Activated CD8-positive, alpha-beta memory T cell treated with anti-CD3 and anti-CD28 coated beads for 1 hour (primary cell): ENCODE results near the gene PLEKHM2.

Experiments
- DNase-seq, 2 donors: peaks; one replicate each; pipeline ENCODE4 v3.0.0-alpha.2; 2020; ENCODE audit warnings: low read depth in 1 of 2; ENCODE audit errors: extremely low read depth in 1 of 2

PLEKHM2 gene

DNA sequence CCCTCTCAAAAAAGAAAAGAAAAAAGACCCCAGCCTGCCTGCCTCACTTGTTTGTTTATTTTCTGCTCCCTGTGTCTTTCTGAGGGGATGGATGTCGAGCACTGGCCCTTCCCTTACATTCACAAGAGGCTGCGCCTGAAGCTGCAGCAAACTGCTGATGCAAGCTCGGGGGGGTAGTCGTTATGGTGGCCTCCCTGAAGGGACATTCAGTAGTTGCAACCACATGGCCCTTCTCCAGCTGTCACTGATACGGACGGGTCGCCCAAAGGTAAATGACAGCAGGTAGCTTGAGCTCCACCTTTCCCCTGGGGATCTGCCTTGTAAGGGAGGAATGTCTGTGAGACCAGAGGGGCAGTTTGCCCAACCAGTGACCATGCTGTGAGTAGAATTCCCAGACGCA, 17.7 kb downstream of the PLEKHM2 start:
- no peak for DNase-seq

- no peak for DNase-seq
These were observed 18.8 kb downstream of the PLEKHM2 start for GRCh38 chr1:15702722-15703550.

GRCh38 chr1:15703562-15703961, 19.4 kb downstream of the PLEKHM2 start:
- no peak for DNase-seq

DNA sequence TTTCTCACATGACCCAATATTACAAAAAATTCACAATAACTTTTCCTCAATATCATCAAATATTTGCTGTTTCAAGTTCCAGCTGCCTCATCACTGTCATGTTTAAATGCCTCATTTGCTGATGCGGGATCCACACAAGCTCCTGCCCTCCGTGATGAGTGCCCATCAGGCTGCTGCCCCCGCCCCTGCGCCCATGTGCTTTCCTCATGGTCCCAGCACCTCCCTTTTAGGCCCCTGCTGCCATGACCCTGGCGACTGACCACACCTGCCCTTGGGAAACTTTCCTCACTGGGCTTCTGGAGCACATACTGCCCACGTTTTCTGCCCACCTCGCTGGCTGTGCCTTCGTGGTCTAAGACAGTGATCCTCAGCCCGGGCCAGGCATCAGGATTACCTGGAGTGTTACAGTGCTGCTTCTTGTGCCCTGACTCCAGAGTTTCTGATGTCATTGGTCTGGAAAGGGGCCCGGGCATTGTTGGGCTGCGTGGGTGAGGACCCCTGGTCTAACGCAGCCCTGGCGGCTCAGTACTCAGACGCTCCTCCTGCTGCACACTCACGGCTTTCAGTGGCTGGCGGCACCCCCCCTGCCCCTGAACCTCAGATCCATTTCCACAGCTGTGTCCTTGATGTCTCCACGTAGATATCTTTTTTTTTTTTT, 20.5 kb downstream of the PLEKHM2 start:
- no peak for DNase-seq

- no peak for DNase-seq
These were observed 21.1 kb downstream of the PLEKHM2 start for GRCh38 chr1:15705184-15705566.

- DNase-seq, result no peak
These were observed 22.6 kb downstream of the PLEKHM2 start for GRCh38 chr1:15706751-15707150.

DNA sequence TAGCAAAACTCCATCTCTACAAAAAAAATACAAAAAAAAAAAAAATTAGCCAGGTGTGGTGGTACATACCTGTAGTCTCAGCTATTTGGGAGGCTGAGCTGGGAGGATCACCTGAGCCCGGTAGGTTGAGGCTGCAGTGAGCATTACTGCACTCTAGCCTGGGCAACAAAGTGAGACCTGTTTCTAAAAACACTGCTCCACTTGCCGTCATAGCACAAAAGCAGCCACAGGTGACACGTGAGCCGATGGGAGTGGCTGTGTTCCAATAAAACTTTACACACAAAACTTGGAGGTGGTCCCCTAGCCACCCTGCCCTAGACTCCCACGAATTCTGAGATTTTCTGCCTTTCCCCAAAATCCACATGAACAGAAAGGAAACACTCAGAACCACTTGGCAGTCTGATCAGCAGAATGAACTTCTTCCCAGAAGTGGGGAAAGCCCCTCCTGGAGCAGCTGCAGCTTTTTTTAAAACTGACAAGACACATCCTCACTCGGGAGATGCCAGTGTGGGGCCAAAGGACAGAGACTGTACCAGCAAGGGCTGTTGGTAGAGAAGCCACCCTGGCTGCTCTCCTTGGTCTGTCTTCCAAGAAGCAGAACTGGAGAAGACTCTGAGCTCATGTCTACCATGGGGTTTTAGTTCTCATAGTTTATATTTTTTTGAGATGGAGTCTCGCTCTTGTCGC, 23.3 kb downstream of the PLEKHM2 start:
- DNase-seq, result no peak

DNA sequence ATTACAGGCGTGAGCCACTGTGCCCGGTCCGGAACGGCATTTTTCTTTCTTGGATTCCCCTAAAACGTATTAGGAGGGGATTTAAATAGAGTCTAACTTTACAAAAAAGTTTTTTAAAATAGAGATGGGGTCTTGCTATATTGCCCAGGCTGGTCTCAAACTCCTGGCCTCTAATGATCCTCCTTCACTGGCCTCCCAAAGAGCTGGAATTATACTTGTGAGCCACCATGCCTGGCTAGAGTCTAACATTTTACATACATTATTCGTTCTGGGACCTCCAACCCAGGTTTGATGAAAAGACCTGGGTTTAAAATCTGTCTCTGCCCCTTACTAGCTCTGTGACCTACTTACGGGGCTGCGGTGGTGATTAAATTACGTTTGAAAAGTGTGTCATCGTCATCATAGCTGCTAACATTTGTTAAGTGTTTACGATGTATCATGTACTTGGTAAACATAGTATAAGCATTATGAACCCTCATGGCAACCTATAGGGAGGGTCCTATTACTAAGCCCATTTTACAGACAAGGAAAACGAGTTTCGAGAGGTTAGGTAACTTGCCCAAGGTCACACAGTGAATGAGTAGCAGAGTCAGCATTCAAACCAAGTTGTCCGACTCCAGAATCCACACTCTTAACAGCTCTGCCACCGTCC, 24.5 kb downstream of the PLEKHM2 start:
- no peak for DNase-seq

- DNase-seq, result no peak
These were observed 25.1 kb downstream of the PLEKHM2 start for GRCh38 chr1:15709226-15709625.

GRCh38 chr1:15712168-15712567, 28.0 kb downstream of the PLEKHM2 start:
- no peak for DNase-seq

DNA sequence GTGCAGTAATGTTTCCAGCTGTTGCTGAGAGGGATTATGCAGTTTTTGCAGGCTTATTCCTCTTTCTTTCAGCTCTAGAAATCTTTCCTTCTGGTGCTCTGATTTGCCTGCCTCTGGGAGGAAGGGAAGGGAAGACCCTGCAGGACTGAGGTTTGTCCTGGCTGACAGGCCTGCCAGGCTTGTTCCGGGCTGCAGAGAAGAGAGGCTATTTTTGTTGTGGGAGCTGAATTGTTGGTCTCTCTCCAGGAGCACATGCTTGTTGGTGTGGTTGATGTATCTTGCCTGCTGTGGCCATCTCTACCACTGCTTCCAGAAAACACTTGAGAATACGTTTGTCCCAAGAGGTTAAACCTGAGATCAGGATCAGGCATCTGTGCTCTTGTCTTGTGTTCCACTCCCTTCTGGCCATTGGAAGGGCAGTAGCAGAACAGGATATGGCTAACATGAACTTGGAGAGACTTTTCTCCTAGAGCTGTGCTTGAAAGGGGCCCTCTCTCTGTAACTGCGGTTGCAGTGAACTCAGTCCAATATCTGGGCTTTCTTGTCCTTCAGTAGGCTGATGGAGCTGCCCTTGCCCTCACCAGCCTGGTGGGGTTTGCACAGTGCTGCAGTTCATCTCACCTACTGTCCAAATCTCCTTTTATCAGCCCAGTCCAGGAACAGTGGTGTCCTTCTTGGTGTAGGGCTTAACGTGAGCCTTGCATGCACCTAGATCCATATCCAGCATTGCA, 30.5 kb downstream of the PLEKHM2 start:
- DNase-seq, result no peak

DNA sequence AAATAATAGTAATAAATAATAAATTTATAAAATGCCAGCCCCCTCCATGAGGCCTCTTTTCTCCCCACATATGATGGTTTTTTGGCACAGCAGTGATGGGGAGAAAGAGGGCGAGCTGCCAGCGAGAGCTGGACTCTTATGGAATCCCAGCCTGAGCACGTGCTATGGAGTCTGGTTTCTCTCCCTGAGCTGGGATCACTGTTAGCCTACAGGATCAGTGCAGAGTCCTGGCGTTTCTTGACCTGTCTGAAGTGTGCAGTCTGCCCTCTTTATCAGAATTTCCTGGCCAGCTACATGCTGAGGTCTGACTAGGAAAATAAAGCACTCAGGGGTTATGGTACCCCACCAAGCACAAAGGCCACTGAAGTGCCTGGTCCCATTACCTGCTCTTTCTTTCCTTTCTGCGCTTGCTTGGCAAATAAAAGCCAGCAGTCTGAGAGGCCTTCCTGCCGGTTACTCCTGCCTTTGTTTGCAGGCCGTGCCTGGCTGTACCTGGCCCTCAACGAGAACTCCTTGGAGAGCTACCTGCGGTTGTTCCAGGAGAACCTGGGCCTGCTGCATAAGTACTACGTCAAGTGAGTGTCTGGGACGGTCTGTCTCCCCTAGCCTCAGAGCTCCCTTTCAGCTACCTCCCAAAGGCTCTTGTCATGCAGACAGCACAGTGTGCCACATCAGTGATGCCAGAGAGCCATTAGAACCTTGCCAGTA, 33.5 kb downstream of the PLEKHM2 start:
- DNase-seq, result no peak

- DNase-seq, result no peak
These were observed 34.1 kb downstream of the PLEKHM2 start for GRCh38 chr1:15718199-15718601.

DNA sequence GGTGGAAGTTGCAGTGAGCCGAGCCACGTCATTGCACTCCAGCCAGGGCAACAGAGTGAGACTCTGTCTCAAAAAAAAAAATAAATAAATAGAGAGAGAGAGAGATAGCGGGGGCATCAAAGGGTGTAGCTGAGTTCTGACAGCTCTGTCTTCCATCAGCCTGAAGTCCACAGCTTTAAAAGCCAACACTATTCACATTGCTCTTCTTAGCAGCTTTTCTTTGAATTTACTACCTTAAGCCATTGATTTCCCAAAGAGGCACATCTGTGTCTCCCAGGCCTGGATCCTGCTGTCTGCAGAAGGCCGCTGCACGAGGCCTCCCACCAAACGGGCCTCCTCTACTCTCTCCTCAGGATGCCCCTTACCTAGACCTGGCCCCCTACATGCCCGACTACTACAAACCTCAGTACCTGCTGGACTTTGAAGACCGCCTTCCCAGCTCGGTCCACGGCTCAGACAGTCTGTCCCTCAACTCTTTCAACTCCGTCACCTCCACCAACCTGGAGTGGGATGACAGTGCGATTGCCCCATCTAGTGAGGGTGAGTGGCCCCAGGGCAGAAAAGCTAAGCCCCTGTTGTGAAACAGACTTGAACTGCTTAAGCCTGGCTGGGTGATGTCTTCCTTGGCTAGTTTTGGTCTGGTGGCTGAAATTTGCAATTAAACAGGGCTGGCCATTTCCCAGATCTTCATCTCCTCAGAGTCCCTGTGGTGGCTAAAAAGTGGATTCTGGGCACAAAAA, 35.4 kb downstream of the PLEKHM2 start:
- DNase-seq, result no peak

- DNase-seq, result no peak
These were observed 36.7 kb downstream of the PLEKHM2 start for GRCh38 chr1:15720861-15721260.

DNA sequence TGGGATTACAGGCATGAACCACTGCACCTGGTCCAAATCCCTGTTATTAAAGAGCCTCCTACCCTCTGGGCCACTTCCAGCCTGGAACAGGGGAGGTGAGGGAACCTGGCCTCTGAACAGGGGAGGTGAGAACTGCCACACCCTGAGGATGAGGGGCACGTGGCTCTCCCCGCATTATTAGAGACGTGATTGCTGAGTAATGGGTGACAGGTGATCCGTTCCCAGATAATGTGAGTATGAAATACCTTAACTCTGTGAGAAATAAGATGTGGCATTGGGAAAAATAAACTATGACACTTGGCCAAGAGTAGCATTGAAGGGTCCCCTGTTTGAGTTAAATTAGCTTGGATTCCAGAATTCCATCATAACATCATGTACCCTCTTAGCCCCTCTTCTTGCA, 38.3 kb downstream of the PLEKHM2 start:
- no peak for DNase-seq

DNA sequence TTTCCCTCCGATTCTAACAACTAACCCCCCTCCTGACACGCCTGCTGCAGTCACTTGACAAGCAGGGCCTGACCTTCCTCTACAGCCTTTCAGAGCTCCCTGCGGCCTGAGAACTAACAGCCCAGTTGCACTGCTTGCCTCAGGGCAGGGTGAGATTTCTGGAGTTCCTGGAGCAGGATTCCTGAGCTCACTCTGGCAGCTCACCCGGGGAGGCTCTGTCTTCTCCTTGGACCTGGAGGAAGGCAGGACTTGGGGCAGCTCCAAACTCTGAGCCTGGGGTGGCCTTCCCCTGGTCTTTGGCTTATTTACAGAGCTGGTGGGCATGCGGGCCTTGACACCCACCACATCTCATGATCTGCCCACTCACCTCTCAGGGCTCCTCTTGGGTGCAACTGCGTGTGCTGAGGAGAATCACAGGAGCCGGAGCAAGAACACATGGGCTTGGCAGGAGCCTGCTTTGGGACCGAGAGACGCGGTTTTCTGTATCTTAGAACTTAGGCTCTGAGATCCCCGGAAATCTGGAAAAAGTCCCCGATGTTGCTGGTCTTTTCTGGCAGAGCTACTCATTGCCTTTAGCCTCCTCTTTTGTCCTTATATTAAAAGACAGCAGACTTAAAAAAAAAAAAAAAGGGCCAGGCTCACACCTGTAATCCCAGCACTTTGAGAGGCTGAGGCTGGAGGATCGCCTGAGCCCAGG, 38.9 kb downstream of the PLEKHM2 start:
- DNase-seq, result no peak

- no peak for DNase-seq
These were observed 39.6 kb downstream of the PLEKHM2 start for GRCh38 chr1:15723631-15724246.
